Esophagus muscularis mucosa (tissue), 4 donors: ENCODE results near the gene C1QC. TPM values are rescaled to one million over a fixed set of nuclear protein-coding genes. Genes with fewer than 3 reads are reported as not detected.

Experiments used
- DNase-seq: peaks from one replicate; pipeline ENCODE4 v3.0.0-alpha.2; 2017; ENCODE audit errors: extremely low spot score
- H3K27ac ChIP-seq, 4 donors: fragments of 200-600 bp; sonication (generic); replicated peaks in 1 of 4; 1 replicate in 3 of 4; 2 replicates in 1 of 4; pipeline ENCODE4 v1.5.1; 2016 to 2019; ENCODE audit warnings: mild to moderate bottlenecking in 1 of 4
- H3K27me3 ChIP-seq, 4 donors: fragments of 200-600 bp; sonication (generic); one replicate each; pipeline versions ENCODE4 v1.5.1 to v1.6.0; 2016 to 2019
- H3K36me3 ChIP-seq, 4 donors: fragments of 200-600 bp; sonication (generic); one replicate each; pipeline ENCODE4 v1.5.1; 2016 to 2019
- H3K4me1 ChIP-seq, 4 donors: fragments of 200-600 bp; sonication (generic); one replicate each; pipeline ENCODE4 v1.5.1; 2016 to 2019
- H3K4me3 ChIP-seq, 4 donors: fragments of 200-600 bp; sonication (generic); 1 replicate in 2 of 4; 2 replicates in 2 of 4; pipeline ENCODE4 v1.5.1; 2016 to 2019; ENCODE audit warnings: mild to moderate bottlenecking in 4 of 4, moderate library complexity in 1 of 4
- H3K9me3 ChIP-seq, 4 donors: fragments of 200-600 bp; sonication (generic); 1 replicate in 3 of 4; 2 replicates in 1 of 4; pipeline ENCODE4 v1.5.1; 2016 to 2019
- EP300 ChIP-seq: sonication (generic); formaldehyde crosslinking; IDR thresholded peaks from one replicate; pipeline ENCODE4 v1.6.1; 2017; ENCODE audit warnings: antibody characterized with exemption
- POLR2A ChIP-seq: fragments of 450-650 bp; IDR thresholded peaks from one replicate; pipeline ENCODE4 v1.6.1; 2017; ENCODE audit warnings: antibody characterized with exemption, moderate library complexity, mild to moderate bottlenecking, low read depth
- POLR2AphosphoS5 ChIP-seq, 2 donors: sonication (generic); formaldehyde crosslinking; IDR thresholded peaks; one replicate each; pipeline ENCODE4 v1.6.1; 2017; ENCODE audit warnings: antibody characterized with exemption in 2 of 2
- WGBS: methylation state at CpG from one replicate; pipeline ENCODE4 v1.1.5; 2018; 5-methylcytosine and 5-hydroxymethylcytosine counted together
- intact Hi-C: fragments of 100-400 bp; cut with DNase I; formaldehyde crosslinking; loops from one replicate; pipeline ENCODE4 v1.15.1; 2023
- total RNA-seq, 4 donors: library from RNA; depleted of rRNA; stranded (reverse); fragments of >200 nt; gene quantifications; one replicate each; pipeline versions ENCODE4 v1.1.0 to v1.2.1, GENCODE V29; 2016
- TF ChIP-seq, protein P1 (sequence below), 3 experiments: fragments of 200-600 bp in 2 of 3; fragments of 450-650 bp in 1 of 3; sonication (generic) in 2 of 3; IDR thresholded peaks; one replicate each; pipeline ENCODE4 v1.5.1; 2017 to 2019; ENCODE audit warnings: antibody characterized with exemption in 3 of 3, mild to moderate bottlenecking in 2 of 3, moderate library complexity in 1 of 3

C1QC gene
- total RNA-seq, 4 donors from 2014 or later: 171 to 311 (median 181) TPM

DNA sequence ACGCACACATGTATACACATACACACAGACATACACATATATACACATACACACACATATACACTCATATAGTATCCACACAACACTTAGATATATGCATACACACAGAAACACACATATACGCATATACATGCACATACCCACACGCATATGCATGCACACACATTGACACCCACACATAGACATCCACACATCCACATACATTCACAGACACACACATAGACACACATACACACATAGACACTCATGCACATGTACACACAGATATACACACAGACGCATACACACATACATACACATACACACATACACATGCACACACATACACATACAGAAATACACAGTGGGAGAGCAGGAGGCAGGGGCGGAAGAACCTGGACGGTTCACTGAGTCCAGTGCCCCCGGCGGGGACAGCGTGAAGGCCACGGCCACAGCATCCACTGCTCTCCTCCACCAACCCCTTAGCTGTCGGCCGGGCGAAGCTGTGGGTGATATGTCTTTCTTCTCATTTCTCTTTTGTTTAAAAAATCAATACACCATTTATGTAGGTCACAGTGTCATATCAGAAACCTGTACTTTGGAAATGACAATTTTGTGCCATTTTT lies 6.8 kb downstream of the C1QC start:
- no peak for DNase-seq
- no peaks in the 10 kb centered on the region for H3K4me1 ChIP-seq
- H3K27ac ChIP-seq: no peak overlapping the region
- TF ChIP-seq POLR2AphosphoS5 (IDR thresholded peaks at IDR 0.05): no peak
- TF ChIP-seq, protein P1, sequence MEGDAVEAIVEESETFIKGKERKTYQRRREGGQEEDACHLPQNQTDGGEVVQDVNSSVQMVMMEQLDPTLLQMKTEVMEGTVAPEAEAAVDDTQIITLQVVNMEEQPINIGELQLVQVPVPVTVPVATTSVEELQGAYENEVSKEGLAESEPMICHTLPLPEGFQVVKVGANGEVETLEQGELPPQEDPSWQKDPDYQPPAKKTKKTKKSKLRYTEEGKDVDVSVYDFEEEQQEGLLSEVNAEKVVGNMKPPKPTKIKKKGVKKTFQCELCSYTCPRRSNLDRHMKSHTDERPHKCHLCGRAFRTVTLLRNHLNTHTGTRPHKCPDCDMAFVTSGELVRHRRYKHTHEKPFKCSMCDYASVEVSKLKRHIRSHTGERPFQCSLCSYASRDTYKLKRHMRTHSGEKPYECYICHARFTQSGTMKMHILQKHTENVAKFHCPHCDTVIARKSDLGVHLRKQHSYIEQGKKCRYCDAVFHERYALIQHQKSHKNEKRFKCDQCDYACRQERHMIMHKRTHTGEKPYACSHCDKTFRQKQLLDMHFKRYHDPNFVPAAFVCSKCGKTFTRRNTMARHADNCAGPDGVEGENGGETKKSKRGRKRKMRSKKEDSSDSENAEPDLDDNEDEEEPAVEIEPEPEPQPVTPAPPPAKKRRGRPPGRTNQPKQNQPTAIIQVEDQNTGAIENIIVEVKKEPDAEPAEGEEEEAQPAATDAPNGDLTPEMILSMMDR (IDR thresholded peaks at IDR 0.05): no peak
- TF ChIP-seq EP300: no peak
- TF ChIP-seq POLR2A: no peak
- no peaks in the 10 kb centered on the region for H3K9me3 ChIP-seq
- peaks cover 0 to 45% (median 0%) of the 10 kb centered on the region in 4 donors for H3K27me3 ChIP-seq
- H3K36me3 ChIP-seq: no peaks in the 10 kb centered on the region
- WGBS: 87% methylated on average over 13 of the region's 13 CpGs
- intact Hi-C loops: no loop called here
- H3K4me3 ChIP-seq: no peak overlapping the region

- WGBS: 77% methylated on average over 14 of the region's 15 CpGs
- Histone ChIP-seq H3K36me3 (no peaks in the 10 kb centered on the region), H3K4me1 (no peaks in the 10 kb centered on the region), H3K9me3 (no peaks in the 10 kb centered on the region), H3K27ac (no peak overlapping the region), H3K27me3 (peaks cover 0 to 63% (median 2%) of the 10 kb centered on the region in 4 donors), H3K4me3 (no peak overlapping the region)
- intact Hi-C loops: no loop called here
- no peak for TF ChIP-seq POLR2A
- TF ChIP-seq, protein P1 (IDR thresholded peaks at IDR 0.05): no peak
- TF ChIP-seq POLR2AphosphoS5 (IDR thresholded peaks at IDR 0.05): no peak
- TF ChIP-seq EP300: no peak
- DNase-seq: no peak
Measured at GRCh38 chr1:22651941-22652856, 8.8 kb downstream of the C1QC start.

DNA sequence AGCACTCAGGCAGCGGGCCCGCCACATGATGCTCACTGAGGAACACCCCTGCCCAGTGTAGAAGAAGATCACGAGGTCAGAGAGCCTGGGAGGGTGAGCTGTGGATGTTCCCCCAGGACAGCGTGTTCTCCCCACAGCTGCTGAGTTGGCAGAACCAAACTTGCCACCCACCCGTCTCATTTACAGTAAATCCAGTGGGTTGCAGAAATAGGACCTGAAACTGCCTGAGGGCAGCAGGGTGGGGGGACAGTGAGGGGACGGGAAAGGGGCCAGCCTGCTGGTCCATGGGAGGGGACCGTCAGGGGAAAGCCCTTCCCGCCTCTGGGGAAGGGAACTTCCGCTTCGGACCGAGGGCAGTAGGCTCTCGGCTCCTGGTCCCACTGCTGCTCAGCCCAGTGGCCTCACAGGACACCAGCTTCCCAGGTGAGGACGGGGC lies 9.5 kb downstream of the C1QC start, which contains the start of gene C1QB:
Gene C1QB (plus strand): TSS at position 356 of the 436 bp plus-strand sequence. CDS start 6,227 bp downstream, outside the sequence.
- Histone ChIP-seq H3K4me1 (no peaks in the 10 kb centered on the region), H3K36me3 (no peaks in the 10 kb centered on the region), H3K27me3 (peaks cover 0 to 61% (median 2%) of the 10 kb centered on the region in 4 donors), H3K4me3 (peak within 1 kb of the TSS; percentile 32 to 48 (median 32)), H3K27ac (peak within 1 kb of the TSS in 2 of 4 donors; percentile 11 to 26), H3K9me3 (no peaks in the 10 kb centered on the region)
- WGBS: 87% methylated on average over 10 of the region's 13 CpGs
- intact Hi-C loops: no loop called here
- TF ChIP-seq POLR2AphosphoS5 (IDR thresholded peaks at IDR 0.05): peak in 1 of 2 donors; percentile 44
- TF ChIP-seq EP300: no peak
- DNase-seq: no peak

DNA sequence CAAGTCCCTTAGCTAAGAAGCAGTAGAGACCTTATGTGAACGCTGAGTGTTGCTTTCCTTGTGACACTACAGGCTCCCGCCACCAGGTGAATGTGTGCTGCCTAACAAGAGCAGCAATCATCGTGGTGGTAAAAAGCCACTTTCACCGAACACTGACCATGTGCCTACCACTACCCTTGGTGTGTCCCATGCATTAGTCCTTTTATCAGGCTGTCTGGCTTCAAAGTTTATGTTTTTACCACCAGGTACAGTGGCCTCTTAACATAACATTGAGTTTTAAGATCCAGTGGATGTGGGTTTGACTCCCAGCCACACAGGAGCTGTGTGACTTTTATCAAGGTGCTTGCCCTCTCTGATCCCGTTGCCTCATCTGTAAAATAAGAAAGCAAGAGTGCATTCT lies 11.3 kb downstream of the C1QC start:
- no peak overlapping the region for H3K27ac ChIP-seq
- 61% methylated on average over 5 of the region's 5 CpGs for WGBS
- peaks cover 0 to 76% (median 2%) of the 10 kb centered on the region in 4 donors for H3K27me3 ChIP-seq
- no peaks in the 10 kb centered on the region for H3K9me3 ChIP-seq
- H3K4me3 ChIP-seq: peak overlapping the region; percentile 32 to 48 (median 32)
- H3K4me1 ChIP-seq: no peaks in the 10 kb centered on the region
- DNase-seq: no peak
- no peaks in the 10 kb centered on the region for H3K36me3 ChIP-seq
- TF ChIP-seq POLR2AphosphoS5 (IDR thresholded peaks at IDR 0.05) (no peak), POLR2A (no peak), EP300 (no peak)
- TF ChIP-seq, protein P1 (IDR thresholded peaks at IDR 0.05): no peak
- intact Hi-C loops: no loop called here
